HEK293T (cell line): ENCODE data around the gene TMEM218.

Experiments used
- ARNT ChIP-seq: fragments of 450-650 bp; IDR thresholded peaks from 2 replicates; pipeline ENCODE4 v1.6.1; 2017; ENCODE audit warnings: mild to moderate bottlenecking
- BHLHE40 ChIP-seq: fragments of 450-650 bp; IDR thresholded peaks from 2 replicates; pipeline ENCODE4 v1.6.1; 2016; ENCODE audit warnings: mild to moderate bottlenecking, moderate library complexity, borderline replicate concordance
- FOXK2 ChIP-seq: fragments of 450-650 bp; IDR thresholded peaks from 2 replicates; pipeline ENCODE4 v1.6.1; 2016; ENCODE audit warnings: mild to moderate bottlenecking
- FOXM1 ChIP-seq: fragments of 450-650 bp; IDR thresholded peaks from 2 replicates; pipeline ENCODE4 v1.6.1; 2017; ENCODE audit warnings: mild to moderate bottlenecking, borderline replicate concordance
- L3MBTL2 ChIP-seq: fragments of 450-650 bp; conservative IDR thresholded peaks from 2 replicates; pipeline ENCODE4 v1.6.1; 2016; ENCODE audit warnings: mild to moderate bottlenecking
- PKNOX1 ChIP-seq: fragments of 450-650 bp; IDR thresholded peaks from 2 replicates; pipeline ENCODE4 v1.6.1; 2016
- SP1 ChIP-seq: fragments of 450-650 bp; IDR thresholded peaks from 2 replicates; pipeline ENCODE4 v1.6.1; 2017
- SUZ12 ChIP-seq: fragments of 450-650 bp; IDR thresholded peaks from 2 replicates; pipeline ENCODE4 v1.6.1; 2016; ENCODE audit warnings: mild to moderate bottlenecking
- ZNF384 ChIP-seq: fragments of 450-650 bp; IDR thresholded peaks from 2 replicates; pipeline ENCODE4 v1.6.1; 2016

GRCh38 chr11:125110506-125110905 is 920 bp downstream of the TMEM218 start:
- TF ChIP-seq PKNOX1 (no peak), FOXK2 (no peak), BHLHE40 (no peak), SUZ12 (no peak), ARNT (no peak), SP1 (no peak), ZNF384 (no peak), L3MBTL2 (no peak), FOXM1 (no peak)
